Activated CD8-positive, alpha-beta memory T cell treated with anti-CD3 and anti-CD28 coated beads, Interleukin-2, amount 50 U/mL, for 24 hours (primary cell): ENCODE data around the gene CENPC.
"Not testable (repeated sequence)": the region's sequence is repeated elsewhere in the genome, so short reads cannot be mapped to it uniquely, and the experiment has no call there.

ENCODE experiments used
- DNase-seq: peaks from one replicate; pipeline ENCODE4 v3.0.0-alpha.2; 2020; ENCODE audit errors: extremely low read depth

The CENPC gene

DNA sequence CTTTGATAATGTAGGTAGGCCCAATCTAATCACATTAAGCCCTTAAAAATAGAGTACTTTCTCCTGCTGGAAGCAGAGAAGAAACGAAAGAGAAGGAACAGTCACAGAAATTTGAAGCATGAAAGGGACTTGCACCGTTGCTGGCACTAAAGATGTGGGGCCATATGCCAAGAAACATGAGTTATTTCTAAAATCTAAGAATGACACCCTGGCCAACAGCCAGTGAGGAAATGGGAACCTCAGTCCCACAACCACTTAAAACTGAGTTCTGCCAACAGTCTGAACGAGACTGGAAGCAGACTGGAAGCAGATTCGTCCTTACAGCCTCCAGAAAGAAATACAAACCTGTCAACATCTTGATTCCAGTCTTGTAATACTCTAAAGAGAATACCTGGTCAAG, 70.1 kb downstream of the CENPC start:
- DNase-seq = no peak

DNA sequence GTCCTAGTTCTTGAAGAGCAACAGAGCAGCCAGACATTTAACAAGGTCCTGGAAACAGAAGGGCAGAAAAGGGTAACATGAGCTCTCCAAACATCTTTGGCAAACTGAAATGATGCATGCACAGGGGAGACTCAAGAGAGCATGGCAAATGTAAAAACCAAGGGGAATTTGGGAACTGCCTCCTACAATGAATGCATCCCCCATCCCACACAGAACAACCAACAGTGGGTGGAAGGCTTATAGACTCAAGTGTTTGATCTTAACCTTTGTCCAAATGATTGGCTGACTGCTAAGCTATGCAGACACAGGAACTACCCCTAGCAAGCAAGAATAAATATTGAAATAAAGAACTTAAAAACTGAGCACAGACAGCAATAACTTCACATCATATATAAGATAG, 74.4 kb downstream of the CENPC start:
- no peak for DNase-seq

DNA sequence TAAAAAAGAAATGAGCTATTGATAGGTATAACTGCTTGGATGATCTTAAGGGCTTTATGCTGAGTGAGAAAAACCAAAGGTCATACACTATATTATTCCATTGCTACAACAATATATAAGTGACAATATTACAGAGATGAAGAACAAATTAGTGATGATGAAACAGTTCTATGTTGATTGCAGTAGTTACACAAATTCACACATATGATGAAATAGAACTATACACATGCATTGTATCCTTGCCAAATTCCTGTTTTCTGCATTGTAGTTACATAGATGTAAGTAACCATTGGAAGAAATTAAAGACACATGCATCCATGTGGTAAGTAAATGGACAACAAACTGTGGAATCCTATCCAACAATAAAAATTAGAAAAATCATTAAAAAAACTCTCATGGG, 76.5 kb downstream of the CENPC start:
- DNase-seq = no peak

DNA sequence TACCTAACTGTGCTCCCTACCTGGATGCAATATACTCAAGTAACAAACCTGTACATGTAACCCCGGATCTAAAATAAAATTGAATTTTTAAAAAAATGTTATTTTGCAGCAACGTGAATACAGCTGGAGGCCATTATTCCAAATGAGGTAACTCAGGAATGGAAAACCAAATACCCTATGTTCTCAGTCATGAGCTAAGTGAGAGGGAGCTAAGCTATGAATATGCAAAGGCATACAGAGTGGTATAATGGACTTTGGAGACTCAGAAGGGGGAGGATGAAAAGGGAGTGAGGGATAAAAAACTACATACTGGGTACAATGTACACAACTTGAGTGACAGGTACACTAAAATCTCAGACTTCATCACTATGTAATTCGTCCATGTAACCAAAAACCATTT, 78.6 kb downstream of the CENPC start:
- DNase-seq = no peak

DNA sequence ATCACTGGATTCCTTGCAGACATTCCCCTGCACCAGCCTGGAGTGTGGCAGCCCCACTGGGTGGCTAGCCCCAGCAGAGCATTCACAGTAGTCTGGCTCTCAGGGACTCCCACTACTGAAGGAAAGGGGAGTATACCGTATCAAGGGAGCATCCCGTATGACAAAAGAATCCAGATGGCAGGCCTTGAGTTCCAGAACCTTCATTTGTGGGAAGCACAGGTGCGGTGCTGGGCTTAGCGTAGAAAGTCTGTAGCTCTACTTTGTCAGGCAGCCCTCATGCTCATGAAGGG, 79.6 kb downstream of the CENPC start:
- no peak for DNase-seq

DNA sequence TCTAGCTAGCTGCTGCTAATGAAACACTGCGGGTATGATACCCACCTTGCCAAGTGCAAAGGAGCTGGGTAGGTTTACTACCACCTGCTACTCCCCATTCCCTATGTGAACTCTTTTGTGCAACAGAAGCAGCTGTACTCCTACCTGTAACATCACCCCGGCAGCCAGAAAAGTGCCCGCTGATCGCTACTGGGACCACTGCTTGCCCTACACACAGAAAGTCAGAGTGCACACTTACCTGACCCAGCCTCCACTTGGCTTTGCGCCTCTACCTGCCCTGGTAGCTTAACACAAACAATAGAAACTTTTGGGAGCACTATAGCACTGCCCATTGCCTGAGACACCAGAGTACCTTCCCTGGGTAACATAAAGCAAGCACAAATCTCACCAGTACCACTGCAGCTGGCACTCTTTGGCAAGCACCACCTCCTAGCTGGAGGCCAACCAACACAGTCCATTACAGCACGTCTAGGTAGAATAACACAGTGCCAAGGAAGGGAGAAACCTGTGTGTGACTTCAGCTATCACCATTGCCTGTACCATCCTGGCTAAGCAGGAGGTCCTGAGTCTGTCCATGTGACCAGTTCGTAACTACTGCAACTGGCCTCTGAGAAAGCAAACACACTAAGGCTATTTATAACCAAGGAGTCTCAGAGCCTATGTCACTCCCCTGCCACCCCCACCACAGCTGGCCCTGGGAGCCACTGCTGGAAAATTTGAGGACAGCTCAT, 80.1 kb downstream of the CENPC start:
- no peak for DNase-seq

DNA sequence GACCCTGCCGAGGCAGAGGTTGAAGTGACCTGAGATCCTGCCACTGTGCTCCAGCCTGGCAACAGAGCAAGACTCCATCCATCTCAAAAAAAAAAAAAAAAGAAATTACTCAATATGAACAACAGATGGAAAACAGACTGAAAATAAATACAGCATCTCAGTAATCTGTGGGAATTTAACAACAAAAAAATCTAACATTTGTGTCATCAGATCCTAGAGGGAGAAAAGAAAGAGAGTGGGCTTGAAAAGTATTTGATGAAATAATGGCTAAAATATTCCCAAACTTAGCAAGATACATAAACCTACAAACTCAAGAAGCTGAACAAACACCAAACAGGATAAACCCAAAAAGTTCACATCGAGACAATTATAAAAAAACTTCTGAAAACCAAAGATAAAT, 84.7 kb downstream of the CENPC start:
- DNase-seq = no peak

DNA sequence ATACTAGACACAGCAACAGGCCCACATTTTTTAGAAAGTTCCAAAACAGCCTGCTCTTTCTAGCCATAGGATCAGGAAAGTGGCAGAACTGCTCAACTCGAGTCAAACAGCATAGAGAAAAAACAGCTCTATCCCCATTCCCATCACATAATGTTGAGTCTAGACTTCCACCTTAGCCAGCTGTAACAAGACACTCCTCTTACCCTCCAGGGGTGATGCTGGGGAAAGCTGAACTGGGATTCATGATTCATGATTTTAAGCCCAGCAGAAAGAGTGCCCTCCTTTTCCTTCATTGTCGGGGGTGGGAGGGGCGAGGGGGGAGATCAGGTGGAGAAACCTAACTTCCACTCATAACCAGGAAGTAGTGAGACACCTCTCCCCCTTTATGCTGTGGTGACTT, 86.1 kb downstream of the CENPC start:
- DNase-seq = no peak

DNA sequence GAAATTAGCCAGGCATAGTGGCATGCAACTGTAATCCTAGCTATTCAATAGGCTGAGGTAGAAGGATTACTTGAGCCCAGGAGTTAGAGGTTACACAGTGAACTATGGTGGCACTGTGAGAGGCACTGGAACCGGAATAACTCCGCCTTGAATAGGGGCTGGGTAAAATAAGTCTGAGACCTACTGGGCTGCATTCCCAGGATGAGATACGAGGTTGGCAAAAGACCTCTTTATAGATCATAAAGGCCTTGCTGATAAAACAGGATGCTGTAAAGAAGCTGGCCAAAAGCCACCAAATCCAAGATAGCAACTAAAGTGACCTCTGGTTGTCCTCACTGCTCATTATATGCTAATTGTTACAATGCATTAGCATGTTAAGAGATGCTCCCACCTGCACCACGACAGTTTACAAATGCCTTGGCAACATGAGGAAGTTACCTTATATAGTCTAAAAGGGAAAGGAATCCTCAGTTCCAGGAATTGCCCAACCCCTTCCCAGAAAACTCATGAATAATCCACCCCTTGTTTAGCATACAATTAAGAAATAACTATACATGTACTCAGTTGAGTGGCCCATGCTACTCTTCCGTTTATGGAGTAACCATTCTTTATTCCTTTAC, 88.6 kb downstream of the CENPC start:
- no peak for DNase-seq

DNA sequence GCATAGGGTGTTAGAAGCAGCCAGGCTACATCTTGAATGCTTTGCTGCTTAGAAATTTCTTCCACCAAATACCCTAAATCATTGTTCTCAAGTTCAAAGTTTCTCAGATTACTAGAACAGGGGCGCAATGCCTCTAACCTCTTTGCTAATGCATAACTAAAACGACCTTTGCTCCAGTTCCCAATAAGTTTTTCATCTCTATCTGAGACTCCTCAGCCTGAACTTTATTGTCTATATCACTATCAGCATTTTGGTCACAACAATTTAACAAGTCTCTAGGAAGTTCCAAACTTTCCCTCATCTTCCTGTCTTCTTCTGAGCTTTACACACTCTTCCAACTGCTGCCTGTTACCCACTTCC, 92.5 kb downstream of the CENPC start:
- DNase-seq = not testable (repeated sequence)

DNA sequence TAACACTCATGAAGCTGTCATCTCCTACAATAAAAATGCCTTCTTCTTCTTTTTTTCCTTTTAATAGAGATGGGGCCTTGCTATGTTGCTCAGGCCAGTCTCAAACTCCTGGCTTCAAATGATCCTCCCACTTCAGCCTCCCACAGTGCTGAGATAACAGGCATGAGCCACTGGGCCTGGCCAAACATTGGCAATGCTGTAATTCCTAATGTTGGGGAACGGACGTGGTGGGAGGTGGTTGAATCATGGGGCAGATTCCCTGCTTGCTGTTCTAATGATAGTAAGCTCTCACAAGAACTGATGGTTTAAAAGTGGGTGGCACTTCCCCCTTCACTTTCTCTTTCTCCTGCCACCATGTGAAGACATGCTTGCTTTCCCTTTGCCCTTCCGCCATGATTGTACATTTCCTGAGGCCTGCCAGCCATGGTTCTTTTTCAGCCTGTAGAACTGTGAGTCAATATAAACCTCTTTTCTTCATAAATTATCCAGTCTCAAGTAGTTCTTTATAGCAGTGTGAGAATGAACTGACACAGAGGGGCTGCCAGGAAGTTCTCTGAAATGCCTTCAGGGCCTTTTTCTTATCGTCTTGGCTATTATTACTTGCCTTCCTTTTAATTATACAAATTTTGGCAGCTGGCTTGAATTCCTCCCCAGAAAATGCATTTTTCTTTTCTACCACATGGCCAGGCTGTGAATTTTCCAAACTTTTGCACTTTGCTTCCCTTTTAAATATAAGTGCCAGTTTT, 93.0 kb downstream of the CENPC start:
- no peak for DNase-seq

DNA sequence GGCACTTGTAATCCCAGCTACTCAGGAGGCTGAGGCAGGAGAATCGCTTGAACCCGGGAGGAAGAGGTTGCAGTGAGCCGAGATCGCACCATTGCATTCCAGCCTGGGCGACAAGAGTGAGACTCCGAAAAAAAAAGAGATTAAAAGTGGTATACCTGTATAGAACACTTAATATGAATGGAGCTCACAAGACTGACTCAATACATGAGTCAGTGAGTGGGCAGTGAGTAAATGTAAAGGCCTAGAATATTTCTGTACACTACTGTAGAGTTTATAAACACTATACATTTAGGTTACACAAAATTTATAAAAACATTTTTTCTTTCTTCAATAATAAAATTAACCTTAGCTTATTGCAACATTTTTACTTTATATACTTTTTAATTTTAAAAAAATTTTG, 93.8 kb downstream of the CENPC start:
- DNase-seq = no peak

DNA sequence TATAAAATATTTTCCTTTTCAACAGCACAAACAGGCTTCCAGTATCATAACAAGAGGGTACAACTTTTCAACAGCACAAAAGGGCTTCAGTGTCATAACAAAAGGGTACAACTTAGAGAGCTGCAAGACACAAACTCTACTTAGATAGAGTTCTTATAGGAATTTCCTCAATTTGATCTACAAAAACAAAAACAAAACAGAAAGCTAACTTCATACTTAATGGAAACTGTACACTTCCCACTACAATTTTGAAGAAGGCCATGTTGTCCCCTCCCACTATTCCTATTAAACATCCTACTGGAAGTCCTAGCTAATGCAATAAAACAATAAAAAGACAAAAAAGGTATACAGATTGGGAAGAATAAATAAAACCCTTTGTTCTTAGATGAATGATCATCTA, 96.7 kb downstream of the CENPC start:
- DNase-seq = no peak

DNA sequence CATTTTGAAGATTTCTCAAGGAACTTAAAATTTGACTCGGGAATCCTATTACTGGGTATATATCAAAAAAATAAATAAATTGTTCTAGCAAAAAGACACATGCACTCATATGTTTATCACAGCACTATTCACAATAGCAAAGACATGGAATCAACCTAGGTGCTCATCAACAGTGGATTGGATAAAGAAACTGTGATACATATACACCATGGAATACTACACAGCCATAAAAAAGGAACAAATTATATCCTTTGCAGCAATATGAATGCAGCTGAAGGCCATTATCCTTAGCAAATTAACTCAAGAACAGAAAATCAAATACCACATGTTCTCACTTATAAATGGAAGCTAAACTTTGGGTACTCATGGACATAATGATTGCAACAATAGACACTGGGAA, 97.4 kb downstream of the CENPC start:
- DNase-seq = no peak

DNA sequence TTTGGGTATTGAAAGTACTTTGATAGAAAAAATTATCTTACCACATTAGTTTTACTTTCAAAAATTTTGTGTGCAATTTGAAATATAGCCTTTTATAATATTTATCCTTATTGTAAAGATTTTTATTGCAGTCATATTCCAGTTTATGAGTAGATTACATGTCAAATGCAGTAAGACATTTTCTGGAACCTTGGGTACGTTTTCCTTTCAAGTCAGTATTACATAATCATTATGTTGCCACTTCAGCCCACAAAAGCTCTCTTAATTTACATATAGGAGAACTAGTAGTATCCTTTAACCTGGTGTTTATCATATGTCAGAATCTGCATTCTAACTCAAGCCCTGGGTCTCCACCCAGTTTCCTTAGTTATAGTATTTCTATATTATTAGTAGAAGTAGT, 98.5 kb downstream of the CENPC start:
- no peak for DNase-seq

DNA sequence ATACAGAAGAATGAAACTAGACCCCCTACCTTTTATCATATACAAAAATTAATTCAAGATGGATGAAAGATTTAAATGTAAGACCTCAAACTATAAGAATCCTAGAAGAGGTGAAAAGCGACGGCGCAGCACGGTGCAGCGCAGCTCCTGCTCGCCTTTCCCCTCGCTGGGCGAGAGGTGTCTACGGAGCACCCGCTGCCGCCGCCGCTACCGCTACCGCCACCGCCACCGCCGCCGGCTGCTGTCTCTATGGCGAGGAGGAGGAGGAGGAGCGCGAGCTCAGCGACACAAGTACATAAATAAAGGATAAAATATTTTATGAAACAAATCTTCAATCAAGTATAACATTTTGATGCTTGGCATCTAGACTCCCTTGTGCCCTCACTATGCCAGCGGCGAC, 99.4 kb downstream of the CENPC start:
- DNase-seq = not testable (repeated sequence)

DNA sequence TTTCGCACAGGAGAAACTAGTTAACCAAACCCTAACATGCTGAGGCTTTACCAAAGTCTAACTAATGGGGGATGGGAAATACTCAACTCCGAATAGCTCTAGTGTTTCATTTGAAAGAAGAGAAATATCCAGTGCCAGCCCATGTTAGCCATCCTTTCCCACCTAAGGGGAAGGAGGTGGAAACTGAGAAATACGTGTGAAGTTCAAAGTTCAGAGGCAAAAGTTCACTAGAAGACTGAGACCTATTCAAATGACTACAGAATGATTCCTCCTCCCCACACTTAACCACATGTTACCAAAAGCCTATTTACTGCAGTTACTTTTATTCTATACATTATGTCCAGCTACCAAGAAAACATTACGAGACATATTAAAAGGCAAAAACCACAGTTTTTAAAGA, 106.3 kb downstream of the CENPC start:
- DNase-seq = no peak

DNA sequence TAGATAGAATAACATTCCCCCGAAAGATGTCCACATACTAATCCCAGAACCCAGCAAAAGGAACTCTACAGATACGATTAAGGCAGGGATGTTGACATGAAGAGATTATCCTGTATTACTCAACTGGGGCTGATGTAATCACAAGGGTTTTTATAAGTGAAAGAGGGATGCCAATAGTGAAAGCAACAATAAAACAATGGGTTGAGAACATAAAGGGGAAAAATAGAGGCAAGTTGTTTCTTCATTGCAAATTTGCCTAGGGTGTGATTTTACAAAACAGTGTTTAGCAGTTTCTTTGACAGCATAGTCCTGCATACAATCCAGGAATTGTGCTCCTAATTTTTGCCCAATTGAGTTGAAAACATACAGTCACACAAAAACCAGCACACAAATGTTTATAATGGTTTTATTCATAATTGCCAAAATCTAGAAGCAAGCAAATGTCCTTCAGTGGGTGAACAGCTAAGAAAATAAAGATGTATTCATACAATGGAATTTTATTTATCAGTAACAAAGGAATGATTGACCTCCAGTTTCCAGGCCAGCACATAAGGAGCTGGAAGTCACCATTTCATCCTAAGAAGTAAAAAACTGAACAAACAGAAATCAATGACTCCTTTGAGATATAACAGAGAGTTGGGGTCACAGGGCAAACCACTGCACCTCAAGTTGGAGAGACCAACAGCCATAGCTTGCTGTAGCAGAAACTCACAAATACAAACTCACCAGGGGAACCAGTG, 107.2 kb downstream of the CENPC start:
- no peak for DNase-seq

DNA sequence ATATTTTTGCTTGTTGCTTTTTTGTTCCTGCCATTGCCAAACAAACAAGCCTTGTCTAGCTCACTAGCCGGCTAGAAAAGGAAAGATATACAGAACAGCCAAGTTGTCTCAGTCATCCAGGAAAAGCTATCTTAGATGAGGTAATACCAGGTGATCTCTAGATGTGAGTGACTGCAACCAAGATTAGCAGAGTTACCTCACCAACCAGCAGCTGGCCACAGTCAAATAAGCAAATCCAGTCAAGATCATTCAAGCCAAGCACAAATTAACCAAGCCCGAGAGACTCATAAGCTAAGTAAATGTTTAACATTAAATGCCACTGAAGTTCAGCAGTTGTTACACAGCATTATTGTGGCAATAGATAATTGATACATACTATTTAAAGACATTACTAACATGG, 108.6 kb downstream of the CENPC start:
- DNase-seq = no peak

DNA sequence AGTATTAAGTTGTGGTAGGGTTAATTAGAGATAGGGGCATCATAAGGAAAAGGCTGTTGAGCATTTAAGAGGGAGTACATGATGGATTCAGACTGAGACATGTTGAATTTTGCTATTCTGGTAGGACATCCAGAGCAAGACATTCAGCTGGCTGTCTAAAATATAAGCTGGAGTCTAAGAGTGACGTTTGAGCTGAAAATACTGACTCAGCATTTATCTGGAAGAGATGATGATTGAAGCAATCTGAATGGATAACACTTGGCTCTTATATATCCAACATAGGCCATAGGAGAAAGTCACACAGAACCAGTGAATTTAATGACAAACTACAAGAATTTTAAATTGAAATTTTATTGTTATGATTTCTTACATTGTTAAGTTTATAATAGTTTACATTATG, 114.3 kb downstream of the CENPC start:
- DNase-seq = no peak

DNA sequence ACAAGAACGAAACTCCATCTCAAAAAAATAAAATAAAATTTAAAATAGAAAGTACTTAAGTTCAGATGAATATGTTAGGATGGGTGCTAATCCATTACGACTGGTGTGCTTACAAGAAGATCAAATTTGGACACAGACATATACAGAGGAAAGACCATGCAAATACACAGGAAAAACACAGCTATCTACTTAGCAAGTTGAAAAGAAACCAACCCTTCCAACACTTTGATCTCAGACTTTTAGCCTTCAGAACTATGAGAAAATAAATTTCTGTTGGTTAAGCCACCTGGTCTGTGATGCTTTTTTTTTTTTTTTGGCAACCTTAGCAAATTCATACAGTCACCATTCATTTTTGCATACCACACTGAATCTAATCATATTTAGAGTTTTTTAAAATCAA, 116.5 kb downstream of the CENPC start:
- no peak for DNase-seq
